NCI-H2171 (cell line): Measurements from ENCODE around the gene SLC25A48.
"Not testable (repeated sequence)": the region's sequence is repeated elsewhere in the genome, so short reads cannot be mapped to it uniquely, and the experiment has no call there.

Experiments used
- DNase-seq: peaks from one replicate; lab custom pipeline; 2025; lab: John Stamatoyannopoulos, UW

Gene SLC25A48

DNA sequence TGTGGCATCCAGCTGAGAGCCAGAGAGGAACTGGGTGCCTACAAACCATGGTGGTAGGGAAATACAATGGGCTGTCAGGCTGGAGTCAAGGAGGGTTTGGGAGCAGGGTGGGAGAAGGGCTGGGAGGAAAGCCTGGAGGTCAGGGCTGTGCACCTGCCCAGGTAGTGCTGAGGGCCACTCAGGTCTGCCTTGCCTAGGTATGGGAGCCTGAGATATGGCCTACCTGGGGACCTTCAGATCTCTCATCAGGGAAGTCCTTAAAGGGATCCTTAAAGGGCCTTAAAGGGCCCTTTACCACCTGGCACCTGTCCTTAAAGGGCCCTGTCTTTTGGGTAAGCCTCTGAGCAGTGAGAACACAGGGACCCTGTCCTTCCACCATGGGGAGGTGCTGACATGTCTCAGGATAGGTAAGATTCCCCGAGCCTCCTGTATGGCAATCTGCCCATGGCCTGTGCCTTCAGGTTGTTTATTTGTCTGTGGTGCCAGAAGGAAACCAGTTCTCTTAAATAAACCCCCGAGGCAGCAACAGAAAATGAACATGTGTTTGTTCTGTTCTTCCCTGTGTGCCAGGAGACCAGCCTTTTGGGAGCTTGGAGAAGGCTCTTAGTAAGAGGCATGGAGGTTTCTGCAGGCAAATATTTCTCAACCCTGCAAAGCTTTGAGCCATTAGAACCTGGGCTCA, 23.3 kb downstream of the SLC25A48 start:
- DNase-seq = no peak

DNA sequence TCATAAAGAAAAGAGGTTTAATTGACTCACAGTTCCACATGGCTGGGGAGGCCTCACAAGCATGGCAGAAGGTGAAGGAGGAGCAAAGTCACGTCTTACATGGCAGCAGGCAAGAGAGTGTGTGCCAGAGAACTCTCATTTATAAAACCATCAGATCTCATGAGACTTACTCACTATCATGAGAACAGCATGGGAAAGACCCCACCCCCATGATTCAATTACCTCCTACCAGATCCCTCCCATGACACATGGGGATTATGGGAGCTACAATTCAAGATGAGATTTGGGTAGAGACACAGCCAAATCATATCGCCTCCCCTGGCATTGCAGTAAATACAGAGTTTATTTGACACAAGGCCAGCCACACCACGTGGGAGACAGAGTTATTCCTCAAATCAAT, 24.7 kb downstream of the SLC25A48 start:
- DNase-seq = not testable (repeated sequence)

DNA sequence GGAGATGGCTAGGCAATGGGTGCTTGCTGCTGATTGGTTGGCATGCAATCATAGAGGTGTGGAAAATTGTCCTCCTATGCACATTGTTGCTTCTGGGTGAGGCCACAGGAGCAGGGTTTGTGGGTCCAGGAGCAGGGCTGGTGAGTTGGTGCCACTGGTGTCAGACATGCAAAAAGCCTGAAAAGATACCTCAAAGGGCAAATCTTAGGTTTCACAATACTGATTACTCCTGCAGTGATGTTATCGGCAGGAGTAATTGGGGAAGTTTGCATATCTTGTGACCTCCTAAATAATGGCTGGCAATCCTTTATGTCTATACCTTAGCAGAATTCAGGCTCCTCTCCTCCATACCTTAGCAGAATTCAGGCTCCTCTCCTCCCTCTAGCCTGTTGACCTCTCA, 25.2 kb downstream of the SLC25A48 start:
- DNase-seq = no peak

DNA sequence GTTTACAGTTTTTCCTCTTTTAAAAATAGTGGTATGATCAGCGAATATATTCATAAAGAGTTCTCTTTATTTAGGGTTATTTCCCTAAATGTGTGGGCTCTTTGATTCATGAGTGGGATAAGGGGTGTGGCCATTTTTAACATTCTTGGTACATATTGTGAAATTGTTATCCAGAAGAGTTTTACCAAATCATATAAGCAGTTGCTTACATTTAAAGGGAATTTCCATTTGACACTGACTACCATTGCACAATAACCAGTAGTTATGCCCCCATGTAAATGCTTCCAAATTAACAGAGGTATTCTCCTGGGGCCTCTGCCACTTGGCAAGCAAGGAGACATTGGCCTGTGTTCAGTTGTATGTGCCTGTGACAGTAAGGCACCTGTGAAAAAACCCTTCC, 27.2 kb downstream of the SLC25A48 start:
- no peak for DNase-seq

DNA sequence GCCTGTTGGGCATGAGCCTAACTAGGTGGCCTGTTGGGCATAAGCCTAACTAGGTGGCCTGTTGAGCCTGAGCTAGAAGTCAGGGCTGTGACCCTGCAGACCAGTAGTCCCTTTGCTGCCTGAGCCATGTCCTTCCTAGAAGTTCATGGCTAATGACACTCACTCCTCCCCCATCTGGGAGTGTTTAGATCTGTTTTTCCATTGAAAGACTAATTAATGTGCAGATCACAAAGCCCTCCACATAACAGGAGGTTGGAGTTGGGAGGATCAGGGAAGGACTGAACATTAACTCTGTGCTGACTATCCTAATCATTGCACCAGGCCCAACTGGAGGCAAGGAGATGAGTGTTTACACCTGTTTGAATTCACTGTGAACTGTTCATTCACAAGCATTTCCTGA, 27.6 kb downstream of the SLC25A48 start:
- no peak for DNase-seq

DNA sequence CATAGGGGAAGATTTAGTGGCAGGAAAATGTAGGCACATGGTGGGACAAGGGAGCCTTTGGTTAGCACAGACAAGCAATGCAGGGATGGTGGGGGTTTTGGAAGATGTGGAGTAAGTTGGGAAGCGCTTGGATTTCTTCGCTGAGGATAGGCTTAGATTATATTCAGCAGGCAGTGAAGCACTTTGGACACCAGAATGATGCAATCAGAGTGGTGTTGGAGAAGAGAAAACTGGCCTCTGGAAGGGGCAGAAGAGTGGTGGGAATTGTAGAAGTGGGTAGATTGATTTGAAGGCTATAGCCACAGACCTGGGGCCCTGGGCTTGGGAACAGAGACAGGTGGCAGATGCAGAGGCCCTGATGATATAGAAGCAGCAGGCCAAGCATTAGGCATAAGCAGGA, 28.3 kb downstream of the SLC25A48 start:
- DNase-seq = no peak

DNA sequence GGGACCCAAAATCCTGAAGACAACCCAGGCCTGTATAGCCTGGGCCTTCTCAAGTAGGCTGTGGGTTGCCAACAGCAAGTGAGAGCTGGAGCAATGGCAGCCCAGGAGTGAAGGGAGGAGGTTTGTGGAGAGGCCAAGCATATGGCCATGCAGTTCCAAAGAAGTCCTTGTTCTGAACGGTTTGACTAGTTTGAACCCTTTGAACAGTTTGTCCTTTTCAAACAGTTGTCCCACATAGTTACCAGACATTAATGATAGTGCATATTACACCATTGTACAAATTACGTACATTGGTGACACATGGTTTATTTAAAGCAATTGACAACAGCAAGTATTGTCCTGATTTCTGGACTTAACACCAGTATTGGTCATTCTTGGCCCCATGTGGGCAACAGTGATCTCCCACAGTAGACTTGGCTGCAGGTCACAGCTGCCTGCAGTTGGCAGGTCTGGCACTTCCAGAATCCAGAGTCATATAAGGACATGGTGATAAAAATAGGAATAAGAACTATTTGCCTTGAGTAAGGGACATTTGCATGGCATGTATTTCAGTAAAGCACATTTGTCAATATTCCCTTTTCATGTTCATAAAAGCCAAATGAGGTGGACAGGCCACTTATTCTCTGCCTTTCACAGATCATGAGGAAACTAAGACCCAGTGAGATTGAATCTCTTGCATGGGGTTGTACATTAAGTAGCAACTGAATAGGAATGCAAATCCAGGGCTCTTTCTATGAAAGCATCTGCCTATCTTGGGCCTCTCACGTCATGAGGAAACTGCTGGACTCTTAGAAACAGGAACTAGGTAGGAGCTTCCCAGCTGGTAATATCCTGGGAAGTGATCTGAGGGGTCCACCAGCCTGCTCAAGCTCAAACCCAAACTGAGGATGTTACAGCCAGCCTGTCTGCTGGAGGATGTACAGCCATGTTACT, 30.3 kb downstream of the SLC25A48 start:
- no peak for DNase-seq

DNA sequence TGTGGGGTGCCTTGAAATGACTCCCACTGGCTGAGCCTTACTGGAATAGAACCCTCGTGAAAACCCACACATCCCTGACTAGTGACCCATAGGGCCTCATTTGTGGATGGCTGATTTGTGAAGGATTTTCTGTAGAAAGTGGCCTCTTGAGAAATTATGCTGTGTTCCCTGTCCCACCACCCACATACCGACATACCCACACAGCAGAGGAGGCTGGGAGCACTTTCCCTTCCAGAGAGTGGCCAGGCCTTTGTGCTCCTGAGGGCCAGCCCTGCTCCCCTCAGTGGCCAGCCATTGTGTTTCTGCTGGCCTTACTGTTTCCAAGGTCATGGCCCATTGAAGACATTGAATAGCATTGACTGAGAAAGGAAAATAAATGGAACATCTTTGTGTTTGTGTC, 31.6 kb downstream of the SLC25A48 start:
- no peak for DNase-seq

DNA sequence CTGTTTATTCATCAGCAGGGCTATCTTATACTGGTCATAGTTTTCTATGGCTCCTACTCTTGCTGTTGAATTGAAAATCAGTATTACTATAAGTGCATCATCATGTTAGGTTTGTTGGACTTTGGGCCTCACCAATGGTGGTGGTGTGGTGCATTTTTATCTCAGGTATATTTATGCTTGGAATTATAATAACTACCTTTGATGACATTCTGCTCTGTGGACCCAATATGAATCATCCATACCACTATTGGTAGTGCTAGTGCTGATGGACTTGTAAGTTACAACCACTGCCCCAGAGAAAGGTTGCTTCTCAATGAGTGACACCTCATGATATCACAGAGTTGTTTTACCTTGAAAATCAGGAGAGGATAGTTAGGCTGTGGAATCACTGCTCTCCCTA, 33.1 kb downstream of the SLC25A48 start:
- no peak for DNase-seq

DNA sequence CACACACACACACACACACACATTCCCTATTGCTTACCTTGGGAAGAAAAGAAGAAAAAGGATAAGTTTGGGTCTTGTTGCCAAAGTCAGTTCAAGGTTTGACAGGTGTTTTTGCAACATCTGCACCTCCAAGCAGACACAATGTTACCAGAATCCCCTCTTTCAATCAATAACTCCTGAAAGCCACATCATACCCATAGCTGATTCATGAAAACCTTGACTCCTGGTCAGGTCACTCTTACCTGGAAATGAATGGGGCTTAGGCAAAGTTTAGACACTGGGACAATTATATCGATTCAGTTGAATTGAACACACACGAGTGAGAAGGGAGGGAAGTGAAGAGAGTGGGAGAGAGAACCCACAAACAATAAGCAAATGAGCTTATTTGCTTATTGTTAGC, 34.2 kb downstream of the SLC25A48 start:
- no peak for DNase-seq

DNA sequence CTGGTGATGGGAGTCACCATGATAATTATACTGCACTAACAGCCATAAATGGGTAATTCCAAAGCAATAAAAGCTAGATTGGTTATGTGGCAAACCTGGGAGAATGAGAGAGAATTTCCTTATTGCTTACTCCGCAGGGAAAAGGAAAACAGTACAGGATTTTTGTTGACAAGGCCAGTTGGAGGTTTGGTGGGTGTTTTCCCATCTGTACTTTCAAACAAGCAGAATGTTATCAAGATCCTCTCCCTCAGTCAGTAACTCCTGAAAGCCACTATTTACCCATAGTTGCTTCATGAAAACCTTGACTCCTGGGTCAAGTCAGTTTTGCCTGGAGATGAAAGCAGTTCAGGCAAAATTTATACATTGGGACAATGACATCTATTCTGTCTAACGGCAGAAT, 34.8 kb downstream of the SLC25A48 start:
- no peak for DNase-seq

DNA sequence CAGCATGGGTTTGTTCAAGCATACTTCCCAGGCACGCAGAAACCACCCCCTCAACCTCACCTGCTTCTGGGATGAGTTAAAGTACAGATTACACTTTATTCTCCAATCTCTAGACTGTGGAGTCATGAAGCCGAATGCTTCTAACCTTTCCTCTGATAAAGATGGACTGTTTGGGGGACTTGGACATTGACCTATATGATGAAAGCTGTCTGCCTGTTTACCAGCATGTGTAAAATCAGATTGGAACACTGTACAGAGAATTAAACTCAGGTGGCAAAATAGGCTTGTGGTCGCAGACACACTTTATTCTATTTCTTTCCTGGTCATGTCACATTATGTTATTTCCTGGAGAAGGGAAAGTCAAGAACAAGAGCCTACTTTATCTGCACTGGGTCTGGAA, 35.5 kb downstream of the SLC25A48 start:
- no peak for DNase-seq

DNA sequence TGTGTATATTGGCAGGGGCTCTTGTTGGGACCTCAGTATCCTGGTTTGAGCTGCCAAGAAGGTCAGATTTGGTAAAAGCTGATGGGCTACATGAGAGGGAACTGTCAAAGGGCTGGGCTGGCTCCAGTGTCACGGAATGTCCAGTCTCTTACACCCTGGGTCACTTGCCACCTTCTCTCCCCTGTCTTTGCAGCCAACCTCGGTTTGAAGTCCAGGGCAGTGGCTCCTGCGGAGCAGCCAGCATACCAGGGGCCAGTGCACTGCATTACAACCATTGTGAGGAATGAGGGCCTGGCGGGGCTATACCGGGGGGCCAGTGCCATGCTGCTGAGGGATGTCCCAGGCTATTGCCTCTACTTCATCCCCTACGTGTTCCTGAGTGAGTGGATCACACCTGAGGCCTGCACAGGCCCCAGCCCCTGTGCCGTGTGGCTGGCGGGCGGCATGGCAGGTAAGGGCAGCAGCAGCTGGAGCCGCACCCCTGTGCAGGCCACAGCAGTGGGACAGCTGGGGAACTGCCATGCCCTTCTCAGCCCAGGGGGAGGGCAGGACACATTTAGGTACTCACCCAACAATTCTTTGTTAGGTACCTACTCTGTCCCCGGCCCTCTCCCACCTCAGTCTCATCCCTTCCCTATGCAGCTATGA, 36.9 kb downstream of the SLC25A48 start:
- DNase-seq = no peak

DNA sequence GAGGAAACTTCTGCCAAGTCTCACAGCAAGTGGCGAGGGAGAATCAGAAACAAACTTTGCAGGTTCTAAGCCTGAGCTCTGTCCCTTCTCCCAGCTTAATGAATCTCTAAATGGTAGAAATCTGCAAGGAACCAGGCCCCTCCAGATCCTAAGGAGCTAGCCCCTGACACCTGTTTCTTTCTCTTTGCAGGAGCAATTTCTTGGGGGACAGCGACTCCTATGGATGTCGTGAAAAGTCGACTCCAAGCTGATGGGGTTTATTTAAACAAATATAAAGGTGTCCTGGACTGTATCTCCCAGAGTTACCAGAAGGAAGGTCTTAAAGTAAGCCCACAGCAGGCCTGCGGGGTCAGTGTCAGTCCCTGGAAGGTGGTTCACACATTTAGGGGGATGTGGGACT, 39.4 kb downstream of the SLC25A48 start:
- no peak for DNase-seq

DNA sequence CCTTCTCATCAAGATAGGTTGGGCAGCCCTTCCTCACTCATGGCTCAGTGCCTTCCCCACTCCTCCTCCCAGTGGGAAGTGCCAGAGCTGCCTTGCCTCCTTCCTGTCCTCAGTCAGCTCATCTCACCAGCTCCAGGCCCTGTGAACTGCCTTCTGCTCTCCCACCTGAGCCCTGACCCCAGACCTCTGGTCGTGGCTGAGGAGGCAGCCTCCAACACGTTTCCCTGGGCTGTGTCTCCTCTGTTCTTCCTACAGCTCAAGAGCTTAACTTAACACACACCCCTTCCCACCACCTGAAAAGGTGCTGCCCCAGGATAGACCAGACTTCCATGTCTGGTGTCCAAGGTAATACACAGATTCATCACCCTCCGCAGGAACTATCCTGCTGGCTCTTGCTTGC, 40.0 kb downstream of the SLC25A48 start:
- no peak for DNase-seq

DNA sequence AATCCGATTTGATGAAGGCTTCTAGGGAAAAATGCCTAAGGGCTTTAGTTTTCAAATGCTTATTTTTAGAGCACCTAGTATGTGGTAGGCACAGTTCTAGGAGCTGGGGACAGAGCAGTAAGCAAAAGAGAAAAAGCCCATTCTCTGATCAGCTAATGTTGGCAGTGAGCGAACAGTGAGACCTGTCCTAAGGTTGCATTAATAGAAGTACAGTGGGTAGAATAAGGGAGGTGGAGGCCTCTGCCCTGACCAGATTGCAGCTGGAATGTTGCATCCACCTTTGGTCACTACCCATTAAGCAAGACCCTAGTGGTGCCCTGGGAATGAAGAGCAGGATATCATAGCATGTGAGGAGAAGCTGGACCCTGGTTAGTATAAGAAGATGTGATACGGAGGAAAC, 41.1 kb downstream of the SLC25A48 start:
- no peak for DNase-seq

DNA sequence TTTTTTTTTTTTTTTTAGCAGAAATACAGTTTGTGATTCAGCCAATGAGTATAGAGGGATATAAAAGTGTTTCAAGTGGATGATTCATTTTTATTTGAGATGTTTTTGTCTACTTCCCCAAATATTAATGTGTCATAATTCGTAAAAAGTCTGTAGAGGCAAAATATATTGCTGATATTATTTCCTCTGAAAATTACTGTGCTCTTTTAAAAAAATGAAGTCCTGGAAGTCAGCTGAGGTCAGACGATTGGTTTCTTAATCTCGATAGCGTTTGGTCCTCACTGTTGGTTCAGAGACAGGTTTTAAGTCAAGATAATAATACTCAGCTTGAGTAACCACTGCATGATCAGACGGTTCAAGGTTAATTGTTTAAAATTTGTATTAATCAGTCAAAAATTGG, 41.7 kb downstream of the SLC25A48 start:
- no peak for DNase-seq

DNA sequence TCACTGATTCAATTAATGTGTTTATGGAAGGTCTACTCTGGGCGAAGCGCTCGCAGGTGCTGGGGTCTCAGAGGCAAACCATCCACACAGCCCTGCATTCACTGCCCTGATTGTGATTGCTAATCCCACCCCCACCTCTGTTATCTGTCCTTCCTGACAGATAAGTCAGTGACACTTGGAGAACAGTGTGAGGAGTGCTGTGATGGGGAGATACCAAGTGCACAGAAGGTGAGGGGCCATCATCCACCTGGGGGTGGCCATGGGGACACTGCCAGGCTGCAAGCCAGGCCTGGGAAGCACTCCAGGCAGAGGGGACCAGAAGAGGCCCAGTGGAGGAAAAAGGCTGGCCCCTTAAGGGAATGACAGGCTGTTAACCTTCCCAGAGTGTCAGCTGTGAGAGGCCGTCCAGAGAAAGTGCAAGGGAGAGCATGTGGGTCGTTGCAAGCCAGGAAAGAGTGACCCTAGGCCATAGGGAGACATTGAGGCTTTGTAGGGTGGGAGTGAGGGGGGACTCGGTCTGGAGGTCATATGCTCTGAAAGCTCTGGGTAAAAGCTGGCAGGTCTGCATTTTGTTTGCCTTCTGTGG, 43.2 kb downstream of the SLC25A48 start:
- DNase-seq = no peak

DNA sequence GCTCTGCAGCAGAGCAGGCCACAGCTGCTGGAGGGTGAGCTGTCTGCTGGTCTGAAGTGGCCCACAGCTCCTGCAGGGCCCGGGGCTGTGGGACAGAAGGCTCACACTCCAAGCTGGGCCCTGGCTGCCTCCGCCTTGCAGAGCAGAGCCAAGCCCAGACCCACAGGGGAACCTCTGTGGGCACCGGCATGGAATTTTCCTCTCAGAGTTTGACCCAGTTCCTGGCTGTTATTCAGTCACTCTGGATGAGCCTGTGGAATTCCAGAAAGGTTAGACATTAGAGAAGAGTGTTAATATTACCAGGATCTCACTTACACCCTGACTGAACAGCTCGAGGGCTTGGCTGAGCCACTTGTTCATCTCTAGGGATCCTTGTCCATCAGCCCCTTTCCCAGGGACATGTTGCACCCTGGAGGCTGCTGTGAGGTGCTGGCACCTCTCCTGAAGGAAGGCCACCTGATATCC, 43.7 kb downstream of the SLC25A48 start:
- no peak for DNase-seq

DNA sequence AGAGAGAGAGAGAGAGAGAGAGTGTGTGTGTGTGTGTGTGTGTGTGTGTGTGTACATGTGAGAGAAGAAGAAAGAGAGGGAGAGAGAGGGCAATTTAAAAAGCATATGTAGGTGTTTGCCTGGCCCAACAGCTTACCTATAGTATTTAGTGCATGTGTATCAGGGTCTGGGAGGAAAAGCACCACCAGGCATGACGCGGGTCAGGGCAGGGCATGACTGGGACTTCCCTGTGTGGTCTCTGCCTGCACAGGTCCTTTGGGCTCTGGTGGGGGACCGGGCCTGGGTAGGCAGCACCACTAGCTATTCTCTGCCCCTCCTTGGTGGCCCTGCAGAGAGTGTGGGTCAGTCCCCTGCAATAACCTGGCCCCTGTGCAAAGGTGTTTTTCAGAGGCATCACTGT, 45.1 kb downstream of the SLC25A48 start:
- no peak for DNase-seq

DNA sequence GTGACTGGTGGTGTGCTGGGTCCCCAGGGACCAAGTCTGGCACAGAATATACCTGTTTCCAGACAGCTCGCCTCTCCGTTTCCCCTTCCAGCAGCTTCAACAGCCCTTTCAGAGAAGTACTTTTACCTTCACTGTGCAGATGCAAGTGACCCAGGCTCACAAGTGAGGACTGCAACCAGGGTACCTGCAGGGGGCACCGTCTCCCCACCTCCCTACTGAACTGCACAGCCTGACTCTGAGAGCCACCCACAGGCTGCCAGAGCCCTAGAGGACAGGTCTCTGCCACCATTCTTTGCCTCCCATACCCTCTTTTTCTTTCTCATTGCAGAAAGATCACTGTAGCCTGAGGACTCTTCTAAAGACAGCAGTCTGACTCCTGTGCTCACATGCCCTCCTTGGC, 45.8 kb downstream of the SLC25A48 start:
- DNase-seq = no peak

DNA sequence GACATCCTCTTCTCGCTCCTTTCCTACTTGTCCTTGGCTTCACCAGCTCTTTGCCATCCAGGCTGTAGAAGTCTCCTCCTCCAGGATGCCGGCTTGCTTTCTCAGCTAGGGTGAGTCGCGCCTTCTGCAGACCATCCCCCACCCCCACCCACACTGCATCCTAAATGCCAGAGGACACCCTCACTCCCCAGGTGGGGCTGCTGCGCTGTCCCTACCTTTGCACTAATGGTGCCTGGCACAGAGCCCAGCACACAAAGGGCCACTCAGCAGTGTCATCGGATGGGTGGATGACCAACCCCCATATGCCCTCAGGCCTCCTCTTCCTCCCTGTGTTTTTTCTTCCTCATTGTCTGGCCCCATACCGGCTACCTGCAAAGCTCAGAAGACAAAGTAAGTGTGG, 46.3 kb downstream of the SLC25A48 start:
- no peak for DNase-seq

DNA sequence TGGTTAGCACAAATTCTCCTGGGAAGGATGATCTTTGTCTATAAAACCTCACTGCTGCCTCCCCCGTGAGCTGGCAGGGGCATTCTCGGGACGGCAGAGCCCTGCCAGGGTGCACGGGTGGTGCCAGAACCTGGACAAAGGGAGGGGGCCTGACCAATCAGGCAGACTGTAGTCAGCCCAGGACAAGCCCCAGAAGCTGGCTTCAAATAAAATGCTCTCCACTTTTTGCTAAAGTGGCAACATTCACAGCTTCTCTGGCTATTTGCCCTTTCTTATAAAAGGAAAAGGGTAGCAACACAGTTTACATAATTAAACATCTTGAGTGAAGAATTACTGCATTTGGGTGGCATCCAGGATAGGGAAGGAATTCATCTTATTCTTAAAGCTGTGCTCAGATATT, 46.8 kb downstream of the SLC25A48 start:
- DNase-seq = no peak
